ENCODE data around the gene APBB2.

DNA sequence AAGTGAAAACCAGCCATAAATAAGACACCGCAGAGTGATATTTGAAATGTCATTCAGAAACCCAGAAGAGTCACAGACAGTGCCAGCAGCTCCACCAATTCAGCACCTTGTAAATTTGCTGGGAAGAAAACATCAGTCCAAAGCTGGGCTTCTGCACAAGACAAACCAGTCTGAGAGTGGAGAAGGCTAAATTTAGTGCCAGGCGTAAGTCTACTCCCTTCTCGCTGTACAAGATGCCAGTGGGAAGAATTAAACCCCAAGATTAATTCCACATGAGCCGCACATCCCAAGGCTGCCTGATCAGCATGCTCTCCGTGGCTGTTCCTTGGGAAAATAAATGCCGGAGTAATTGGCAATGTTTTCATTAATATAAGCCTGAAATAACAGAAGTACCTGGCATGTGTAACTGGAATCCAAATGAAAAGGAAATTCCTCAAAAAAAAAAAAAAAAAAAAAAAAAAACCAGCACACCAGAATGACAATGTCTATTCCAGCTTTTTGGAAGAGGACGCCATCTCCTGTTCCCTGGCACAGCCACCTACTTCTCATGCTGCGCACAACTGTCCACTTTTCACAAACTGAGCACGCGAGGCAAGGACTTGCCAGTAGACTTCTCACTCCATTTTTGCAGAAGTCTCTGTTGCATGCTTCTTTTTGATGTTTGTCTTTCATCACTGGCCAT, 369.0 kb downstream of the APBB2 start:
- no peak for TF ChIP-seq POLR2A (IDR thresholded peaks at IDR 0.05)
- no peak for TF ChIP-seq CTCF (IDR thresholded peaks at IDR 0.05)
- no peak for TF ChIP-seq POLR2AphosphoS5 (IDR thresholded peaks at IDR 0.05)
- no peak for TF ChIP-seq EP300 (IDR thresholded peaks at IDR 0.05)
